ENCODE results near the gene IQCH.
"Not testable (repeated sequence)": the region's sequence is repeated elsewhere in the genome, so short reads cannot be mapped to it uniquely, and the experiment has no call there.

IQCH gene

DNA sequence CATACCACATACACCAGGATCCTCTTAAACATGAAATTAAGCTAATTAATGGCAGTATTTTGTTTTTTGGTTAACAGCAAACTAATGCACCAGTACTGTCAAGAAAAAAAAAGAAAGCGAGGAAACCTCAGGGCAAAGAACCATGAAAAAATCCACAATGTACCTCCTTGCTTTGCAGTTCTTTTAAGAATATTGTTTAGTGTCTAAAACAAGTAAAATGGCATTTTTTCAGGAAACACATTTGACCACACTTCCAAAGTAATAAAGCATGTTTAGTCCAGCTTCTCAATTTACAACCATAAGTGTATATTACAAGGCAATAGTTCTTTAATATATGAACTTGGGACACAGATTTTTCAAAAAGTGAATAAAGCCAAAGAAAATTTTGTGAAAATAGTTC is 26.7 kb upstream of the IQCH start:
- no peaks in the 10 kb centered on the region for H3K9me3 Mint-ChIP-seq
- DNase-seq (ENCODE audit: low spot score in 2 of 2) (no peak), ATAC-seq (replicated peaks; ENCODE audit: extremely low read depth, poor library complexity, severe bottlenecking) (no peak)
- H3K4me3 Mint-ChIP-seq: no peak overlapping the region
- H3K27ac Mint-ChIP-seq (ENCODE audit: low read depth): no peak overlapping the region
- H3K4me1 Mint-ChIP-seq: peaks cover 8% of the 10 kb centered on the region
- no peaks in the 10 kb centered on the region for H3K27me3 Mint-ChIP-seq
- peaks cover 31% of the 10 kb centered on the region for H3K36me3 Mint-ChIP-seq (ENCODE audit: insufficient read depth)

DNA sequence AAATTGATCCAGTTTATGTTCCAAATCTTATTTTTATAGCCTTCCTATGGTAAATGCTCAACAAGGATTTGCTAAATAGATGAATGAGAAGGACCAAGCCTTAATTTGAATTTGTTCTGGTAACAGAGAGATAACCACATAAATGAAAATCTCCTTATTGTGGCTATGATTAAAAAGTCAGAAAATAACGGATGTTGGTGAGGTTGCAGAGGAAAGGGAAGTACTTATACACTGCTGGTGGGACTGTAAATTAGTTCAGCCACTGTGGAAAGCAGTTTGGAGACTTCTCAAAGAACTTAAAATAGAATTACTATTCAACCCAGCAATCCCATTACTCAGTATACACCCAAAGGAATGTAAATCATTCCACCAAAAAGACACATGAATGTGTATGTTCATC is 26.3 kb upstream of the IQCH start:
- DNase-seq (ENCODE audit: low spot score in 2 of 2): no peak
- no peak overlapping the region for H3K27ac Mint-ChIP-seq (ENCODE audit: low read depth)
- no peaks in the 10 kb centered on the region for H3K9me3 Mint-ChIP-seq
- no peak for ATAC-seq (replicated peaks; ENCODE audit: extremely low read depth, poor library complexity, severe bottlenecking)
- no peak overlapping the region for H3K4me3 Mint-ChIP-seq
- no peaks in the 10 kb centered on the region for H3K27me3 Mint-ChIP-seq
- H3K4me1 Mint-ChIP-seq: peaks cover 8% of the 10 kb centered on the region
- peaks cover 32% of the 10 kb centered on the region for H3K36me3 Mint-ChIP-seq (ENCODE audit: insufficient read depth)

DNA sequence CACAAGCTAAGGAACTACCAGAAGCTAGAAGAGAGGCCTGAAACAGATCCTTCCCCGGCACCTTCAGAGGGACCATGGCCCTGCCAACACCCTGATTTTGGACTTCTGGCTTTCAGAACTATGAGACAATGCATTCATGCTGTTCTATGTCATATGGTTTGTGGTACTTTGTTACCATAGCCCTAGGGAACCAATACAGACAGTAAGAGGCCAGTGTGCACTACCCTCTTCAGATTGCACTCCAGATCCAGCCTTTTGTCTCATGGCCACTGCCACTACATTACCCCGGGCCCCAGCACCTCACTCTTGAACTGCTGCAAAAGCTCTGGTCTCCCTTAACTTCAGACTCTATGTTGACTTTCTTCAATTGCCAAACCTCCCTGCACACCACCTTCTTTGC is 24.1 kb upstream of the IQCH start:
- Mint-ChIP-seq H3K9me3 (no peaks in the 10 kb centered on the region), H3K4me1 (peaks cover 8% of the 10 kb centered on the region), H3K4me3 (no peak overlapping the region), H3K27ac (ENCODE audit: low read depth) (no peak overlapping the region), H3K36me3 (ENCODE audit: insufficient read depth) (peaks cover 44% of the 10 kb centered on the region), H3K27me3 (no peaks in the 10 kb centered on the region)
- ATAC-seq (replicated peaks; ENCODE audit: extremely low read depth, poor library complexity, severe bottlenecking) (no peak), DNase-seq (ENCODE audit: low spot score in 2 of 2) (no peak)

DNA sequence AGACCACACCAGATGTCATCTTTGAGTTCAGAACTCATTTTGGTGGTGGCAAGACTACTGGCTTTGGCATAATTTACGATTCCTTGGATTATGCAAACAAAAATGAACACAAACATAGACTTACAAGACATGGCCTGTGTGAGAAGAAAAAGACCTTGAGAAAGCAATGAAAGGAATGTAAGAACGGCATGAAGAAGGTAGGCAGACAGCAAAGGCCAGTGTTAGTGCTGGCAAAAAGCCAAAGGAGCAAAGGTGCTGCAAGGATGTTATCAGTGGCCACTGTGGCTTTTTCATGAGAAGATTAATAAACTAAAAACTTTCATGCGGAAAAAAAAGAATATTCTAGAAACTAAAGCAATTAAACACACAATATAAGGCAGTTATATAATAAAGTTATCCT is 22.0 kb upstream of the IQCH start:
- no peaks in the 10 kb centered on the region for H3K27me3 Mint-ChIP-seq
- peaks cover 44% of the 10 kb centered on the region for H3K36me3 Mint-ChIP-seq (ENCODE audit: insufficient read depth)
- no peak for ATAC-seq (replicated peaks; ENCODE audit: extremely low read depth, poor library complexity, severe bottlenecking)

DNA sequence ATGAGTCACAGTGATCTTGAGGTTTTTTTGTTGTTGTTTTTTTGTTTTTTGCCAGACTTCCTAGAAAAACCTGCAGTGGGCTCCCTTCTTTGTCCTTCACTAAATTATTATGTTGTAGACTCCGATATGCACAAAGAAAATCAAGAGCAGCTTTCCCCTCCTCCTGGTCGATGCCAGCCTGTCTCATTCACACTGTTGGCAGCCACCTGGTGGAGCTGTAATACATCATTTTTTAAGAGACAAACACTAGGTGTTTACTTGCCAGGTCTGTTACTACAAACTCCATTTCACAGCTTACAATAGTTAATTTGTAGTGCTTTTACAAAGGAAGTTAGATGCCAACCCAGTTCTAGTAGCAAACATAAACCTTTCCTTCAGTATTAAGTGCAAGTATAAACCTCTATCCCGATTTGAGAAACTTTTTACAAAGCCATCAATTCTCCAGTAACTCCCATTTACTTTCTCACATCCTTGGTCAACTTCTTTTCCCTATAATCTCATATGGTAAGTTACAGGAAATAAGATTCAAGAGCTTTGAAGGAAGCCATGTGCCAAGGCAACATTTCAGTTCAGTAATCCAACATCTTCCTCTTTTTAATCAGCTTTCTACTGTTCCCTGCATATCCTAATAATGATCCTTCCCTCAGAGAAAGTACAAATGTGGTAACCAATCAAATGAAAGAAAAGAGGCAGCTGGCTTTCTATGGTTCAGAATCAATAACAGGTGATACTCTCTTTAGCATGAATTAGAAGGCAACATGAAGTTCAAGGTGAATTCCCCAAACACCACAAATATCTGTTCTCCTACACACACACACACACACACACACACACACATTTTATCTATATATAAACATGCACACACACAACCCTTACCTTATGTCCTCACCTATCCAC is 14.1 kb upstream of the IQCH start:
- peaks cover 7% of the 10 kb centered on the region for H3K36me3 Mint-ChIP-seq (ENCODE audit: insufficient read depth)
- H3K9me3 Mint-ChIP-seq: no peaks in the 10 kb centered on the region
- peak overlapping the region; percentile 74 for H3K27ac Mint-ChIP-seq (ENCODE audit: low read depth)
- H3K4me1 Mint-ChIP-seq: peaks cover 34% of the 10 kb centered on the region
- DNase-seq (ENCODE audit: low spot score in 2 of 2): no peak
- H3K4me3 Mint-ChIP-seq: peak overlapping the region; percentile 53
- no peaks in the 10 kb centered on the region for H3K27me3 Mint-ChIP-seq
- peak; percentile 78 for ATAC-seq (replicated peaks; ENCODE audit: extremely low read depth, poor library complexity, severe bottlenecking)

More for the DNA sequence above, 22.0 kb upstream of the IQCH start:
- no peak overlapping the region for H3K27ac Mint-ChIP-seq (ENCODE audit: low read depth)
- no peak for DNase-seq (ENCODE audit: low spot score in 2 of 2)
- H3K9me3 Mint-ChIP-seq: no peaks in the 10 kb centered on the region
- no peak overlapping the region for H3K4me3 Mint-ChIP-seq
- H3K4me1 Mint-ChIP-seq: peaks cover 8% of the 10 kb centered on the region

DNA sequence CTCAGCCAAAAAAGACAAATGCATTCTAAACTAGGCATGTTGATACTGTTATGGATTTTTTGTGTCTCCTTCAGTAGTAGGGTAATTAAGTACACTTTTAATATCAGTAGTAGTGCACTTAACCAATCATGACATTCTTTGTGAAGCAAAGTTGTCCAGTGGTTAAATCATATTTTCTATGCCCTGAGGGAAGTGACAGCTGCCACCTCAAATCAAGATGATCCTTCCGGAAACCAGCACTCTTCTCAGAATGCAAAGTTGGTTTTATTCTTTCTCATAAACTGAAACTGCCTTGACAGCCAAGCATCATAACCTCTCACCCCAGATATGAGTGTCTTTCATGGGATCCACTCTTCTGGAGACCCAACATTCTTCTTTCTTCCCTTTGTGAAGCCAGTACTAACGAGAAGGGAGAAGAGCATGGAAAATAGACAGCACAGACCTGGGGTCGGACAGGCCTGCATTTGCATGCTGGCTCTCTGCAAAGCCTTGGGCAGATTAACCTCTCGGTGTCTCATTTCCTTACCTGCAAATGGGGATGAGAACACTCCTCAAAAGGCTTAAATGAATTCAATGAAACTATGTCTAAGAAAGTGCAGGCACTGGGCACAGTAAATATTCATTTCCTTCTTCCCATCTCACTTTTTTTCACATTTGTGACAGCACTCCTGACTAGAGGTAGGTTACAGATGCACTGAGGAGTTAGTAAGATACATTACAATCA is 13.3 kb upstream of the IQCH start:
- Mint-ChIP-seq H3K36me3 (ENCODE audit: insufficient read depth) (peaks cover 5% of the 10 kb centered on the region), H3K27me3 (no peaks in the 10 kb centered on the region), H3K27ac (ENCODE audit: low read depth) (peak overlapping the region; percentile 74), H3K4me3 (peak overlapping the region; percentile 53), H3K9me3 (no peaks in the 10 kb centered on the region), H3K4me1 (peaks cover 34% of the 10 kb centered on the region)
- ATAC-seq (replicated peaks; ENCODE audit: extremely low read depth, poor library complexity, severe bottlenecking) (peak; percentile 52), DNase-seq (ENCODE audit: low spot score in 2 of 2) (no peak)

DNA sequence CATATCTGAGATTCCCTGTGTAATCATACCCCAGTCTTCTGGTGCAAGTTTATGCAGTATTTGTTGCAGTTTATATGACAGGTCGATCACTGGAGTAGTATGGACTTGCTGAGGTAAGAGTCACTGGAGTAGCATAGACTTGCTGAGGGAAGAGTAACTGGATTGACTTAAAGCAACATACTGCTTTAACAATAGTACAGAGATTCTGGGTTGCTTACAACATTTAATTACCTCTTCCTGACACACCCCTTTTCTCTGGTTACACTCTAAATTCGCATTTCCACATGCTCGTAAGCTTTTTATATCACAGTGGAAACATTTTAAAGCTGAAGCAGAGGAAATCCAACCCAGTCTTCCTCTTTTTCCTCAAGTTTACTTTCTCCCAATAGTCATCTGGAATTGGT is 11.9 kb upstream of the IQCH start:
- H3K4me3 Mint-ChIP-seq: no peak overlapping the region
- H3K4me1 Mint-ChIP-seq: peaks cover 39% of the 10 kb centered on the region
- H3K9me3 Mint-ChIP-seq: peaks cover 5% of the 10 kb centered on the region
- DNase-seq (ENCODE audit: low spot score in 2 of 2) (no peak), ATAC-seq (replicated peaks; ENCODE audit: extremely low read depth, poor library complexity, severe bottlenecking) (no peak)
- no peaks in the 10 kb centered on the region for H3K27me3 Mint-ChIP-seq
- H3K27ac Mint-ChIP-seq (ENCODE audit: low read depth): peak overlapping the region; percentile 17
- peaks cover 5% of the 10 kb centered on the region for H3K36me3 Mint-ChIP-seq (ENCODE audit: insufficient read depth)

DNA sequence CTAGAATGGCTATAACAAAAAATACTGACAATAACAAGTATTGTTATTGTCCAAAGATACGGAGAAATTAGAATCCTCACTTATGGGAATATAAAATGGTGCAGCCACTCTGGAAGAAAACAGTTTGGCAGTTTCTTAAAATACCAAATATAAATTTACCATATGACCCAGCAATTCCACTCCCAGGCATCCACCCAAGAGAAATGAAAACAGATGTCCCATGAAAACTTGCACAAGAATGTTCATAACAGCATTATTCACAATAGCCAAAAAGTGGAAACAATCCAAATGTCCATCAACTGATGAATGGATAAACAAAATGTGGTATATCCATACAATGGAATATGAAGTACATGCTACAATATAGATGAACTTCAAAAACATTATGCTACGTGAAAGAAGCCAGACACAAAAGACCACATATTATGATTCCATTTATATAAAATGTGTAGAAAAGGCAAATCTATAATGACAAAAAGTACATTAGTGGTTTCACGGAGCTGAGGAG is 9.6 kb upstream of the IQCH start:
- Mint-ChIP-seq H3K4me1 (peaks cover 48% of the 10 kb centered on the region), H3K27ac (ENCODE audit: low read depth) (no peak overlapping the region), H3K36me3 (ENCODE audit: insufficient read depth) (peaks cover 5% of the 10 kb centered on the region), H3K27me3 (no peaks in the 10 kb centered on the region), H3K9me3 (peaks cover 5% of the 10 kb centered on the region), H3K4me3 (no peak overlapping the region)
- DNase-seq (ENCODE audit: low spot score in 2 of 2) (no peak), ATAC-seq (replicated peaks; ENCODE audit: extremely low read depth, poor library complexity, severe bottlenecking) (no peak)

DNA sequence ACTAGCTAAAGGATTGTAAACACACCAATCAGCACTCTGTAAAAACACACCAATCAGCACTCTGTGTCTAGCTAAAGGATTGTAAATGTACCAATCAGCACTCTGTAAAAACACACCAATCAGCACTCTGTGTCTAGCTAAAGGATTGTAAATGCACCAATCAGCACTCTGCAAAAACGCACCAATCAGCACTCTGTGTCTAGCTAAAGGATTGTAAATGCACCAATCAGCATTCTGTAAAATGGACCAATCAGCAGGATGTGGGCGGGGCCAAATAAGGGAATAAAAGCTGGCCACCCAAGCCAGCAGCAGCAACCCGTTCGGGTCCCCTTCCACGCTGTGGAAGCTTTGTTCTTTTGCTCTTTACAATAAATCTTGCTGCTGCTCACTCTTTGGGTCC is 8.0 kb upstream of the IQCH start:
- not testable (repeated sequence) for ATAC-seq (replicated peaks; ENCODE audit: extremely low read depth, poor library complexity, severe bottlenecking); H3K27me3 Mint-ChIP-seq; H3K36me3 Mint-ChIP-seq (ENCODE audit: insufficient read depth); H3K9me3 Mint-ChIP-seq; H3K4me3 Mint-ChIP-seq; DNase-seq (ENCODE audit: low spot score in 2 of 2); H3K27ac Mint-ChIP-seq (ENCODE audit: low read depth)
- peaks cover 41% of the 10 kb centered on the region for H3K4me1 Mint-ChIP-seq

DNA sequence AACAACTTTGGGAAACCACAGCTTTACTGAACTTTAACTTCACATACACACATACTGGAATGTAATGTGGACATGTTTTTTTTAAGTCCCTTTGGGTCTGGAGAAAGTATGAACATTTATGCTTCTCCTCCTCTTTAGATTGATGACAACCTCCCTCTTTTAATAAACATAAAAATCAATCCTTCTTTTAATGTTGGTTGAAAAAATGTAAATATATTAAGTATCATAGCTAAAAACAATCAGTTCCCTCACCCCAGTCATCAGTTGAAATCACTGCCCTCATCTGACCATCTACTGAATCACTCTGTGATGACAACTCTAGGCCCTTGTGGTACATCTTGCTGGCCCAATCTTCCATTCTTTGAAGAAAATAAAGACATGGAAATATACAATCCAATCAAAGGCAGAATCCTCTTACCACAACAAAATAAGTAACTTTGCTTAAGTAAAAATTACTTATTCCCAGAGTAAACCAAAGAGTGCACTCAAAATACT is 6.5 kb upstream of the IQCH start:
- no peak overlapping the region for H3K4me3 Mint-ChIP-seq
- H3K27me3 Mint-ChIP-seq: no peaks in the 10 kb centered on the region
- H3K27ac Mint-ChIP-seq (ENCODE audit: low read depth): no peak overlapping the region
- DNase-seq (ENCODE audit: low spot score in 2 of 2) (no peak), ATAC-seq (replicated peaks; ENCODE audit: extremely low read depth, poor library complexity, severe bottlenecking) (no peak)
- H3K4me1 Mint-ChIP-seq: peaks cover 39% of the 10 kb centered on the region
- peaks cover 3% of the 10 kb centered on the region for H3K36me3 Mint-ChIP-seq (ENCODE audit: insufficient read depth)
- H3K9me3 Mint-ChIP-seq: peaks cover 5% of the 10 kb centered on the region

DNA sequence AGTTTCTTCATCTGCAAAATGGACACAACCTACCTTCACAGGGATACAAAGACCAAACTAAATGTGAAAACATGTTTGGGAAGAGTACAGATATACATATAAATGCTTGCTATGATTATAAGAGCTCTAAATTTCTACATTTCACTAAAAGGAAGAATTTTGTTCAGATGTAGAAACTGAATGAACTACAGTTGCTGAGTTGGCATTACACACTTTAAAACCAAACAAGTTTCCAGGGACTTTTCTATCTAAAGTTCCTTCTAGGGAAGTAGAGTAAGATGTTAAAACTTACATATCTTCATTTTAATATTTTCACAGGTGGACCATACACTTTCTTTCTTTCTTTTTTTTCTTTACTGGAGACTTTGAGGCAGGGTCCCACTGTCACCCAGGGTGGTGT is 4.8 kb upstream of the IQCH start:
- ATAC-seq (replicated peaks; ENCODE audit: extremely low read depth, poor library complexity, severe bottlenecking) (no peak), DNase-seq (ENCODE audit: low spot score in 2 of 2) (no peak)
- Mint-ChIP-seq H3K9me3 (peaks cover 5% of the 10 kb centered on the region), H3K27me3 (no peaks in the 10 kb centered on the region), H3K4me1 (peaks cover 50% of the 10 kb centered on the region), H3K4me3 (no peak overlapping the region), H3K36me3 (ENCODE audit: insufficient read depth) (peaks cover 12% of the 10 kb centered on the region), H3K27ac (ENCODE audit: low read depth) (no peak overlapping the region)

DNA sequence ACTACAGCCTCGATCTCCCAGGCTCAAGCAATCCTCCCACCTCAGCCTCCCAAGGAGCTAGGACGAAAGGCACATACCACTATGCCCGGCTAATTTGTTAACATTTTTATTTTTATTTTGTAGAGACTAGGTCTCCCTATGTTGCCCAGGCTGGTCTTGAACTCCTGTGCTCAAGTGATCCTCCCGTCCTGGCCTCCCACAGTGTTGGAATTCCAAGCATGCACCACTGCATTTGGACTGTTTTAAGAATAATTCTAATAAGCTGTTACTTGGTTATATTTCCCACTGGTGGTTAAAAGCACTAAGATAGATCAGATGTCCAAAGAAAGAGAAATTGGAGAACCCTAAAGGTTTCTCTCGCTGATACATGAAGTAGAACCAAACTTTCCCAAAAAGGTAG is 3.3 kb upstream of the IQCH start:
- Mint-ChIP-seq H3K9me3 (peaks cover 5% of the 10 kb centered on the region), H3K36me3 (ENCODE audit: insufficient read depth) (peaks cover 15% of the 10 kb centered on the region), H3K27ac (ENCODE audit: low read depth) (no peak overlapping the region), H3K27me3 (no peaks in the 10 kb centered on the region), H3K4me1 (peaks cover 59% of the 10 kb centered on the region), H3K4me3 (no peak overlapping the region)
- DNase-seq (ENCODE audit: low spot score in 2 of 2) (no peak), ATAC-seq (replicated peaks; ENCODE audit: extremely low read depth, poor library complexity, severe bottlenecking) (no peak)

Measured in central memory CD8-positive, alpha-beta T cell (primary cell).